Central memory CD4-positive, alpha-beta T cell (primary cell): ENCODE data around the gene FAM171A2.
A peak's percentile ranks its signal among the peaks of the same experiment; 100 is the strongest.

Experiments used
- DNase-seq: peaks from one replicate; pipeline ENCODE4 v3.0.0; 2022

Gene FAM171A2

GRCh38 chr17:44318077-44318892 is 45.4 kb downstream of the FAM171A2 start:
- no peak for DNase-seq

- no peak for DNase-seq
Measured at GRCh38 chr17:44317545-44317944, 46.1 kb downstream of the FAM171A2 start.

- DNase-seq = no peak
Measured at GRCh38 chr17:44315760-44316731, 47.6 kb downstream of the FAM171A2 start.

GRCh38 chr17:44314869-44315661 is 48.6 kb downstream of the FAM171A2 start:
- DNase-seq = peak; percentile 24

GRCh38 chr17:44314524-44314868 is 49.2 kb downstream of the FAM171A2 start:
- DNase-seq = no peak

GRCh38 chr17:44314031-44314430 is 49.6 kb downstream of the FAM171A2 start:
- no peak for DNase-seq

- DNase-seq = no peak
Measured at GRCh38 chr17:44312396-44313104, 51.1 kb downstream of the FAM171A2 start.

- no peak for DNase-seq
Measured at GRCh38 chr17:44311562-44312181, 52.0 kb downstream of the FAM171A2 start.

GRCh38 chr17:44310609-44311376 is 52.9 kb downstream of the FAM171A2 start:
- DNase-seq = no peak

GRCh38 chr17:44310188-44310587 is 53.5 kb downstream of the FAM171A2 start:
- no peak for DNase-seq

GRCh38 chr17:44309472-44309871 is 54.2 kb downstream of the FAM171A2 start:
- no peak for DNase-seq

- DNase-seq = no peak
Measured at GRCh38 chr17:44308865-44309264, 54.8 kb downstream of the FAM171A2 start.

- DNase-seq = peak; percentile 75
Measured at GRCh38 chr17:44308320-44308818, 55.3 kb downstream of the FAM171A2 start, which contains the start of gene RUNDC3A. Gene RUNDC3A, plus strand, starts transcription at chr17:44308601. Its CDS starts 232 bp downstream, at chr17:44308833.

- no peak for DNase-seq
Measured at GRCh38 chr17:44307387-44308186, 56.1 kb downstream of the FAM171A2 start.

- DNase-seq = no peak
Measured at GRCh38 chr17:44304651-44305050, 59.0 kb downstream of the FAM171A2 start.
